GM21576 (cell line): Measurements from ENCODE around the gene CIAO2B.

Experiments used
- ATAC-seq: cut with Tn5 transposase; IDR thresholded peaks from one replicate; pipeline ENCODE4 v1.9.1; 2021; ENCODE audit warnings: mild to moderate bottlenecking, moderate library complexity; ENCODE audit not compliant: unreplicated experiment

CIAO2B gene

GRCh38 chr16:66890799-66891198 is 43.4 kb downstream of the CIAO2B start:
- no peak for ATAC-seq

- ATAC-seq, result no peak
Measured at GRCh38 chr16:66889622-66890021, 44.6 kb downstream of the CIAO2B start.

GRCh38 chr16:66888647-66889615 is 45.3 kb downstream of the CIAO2B start:
- no peak for ATAC-seq

GRCh38 chr16:66886914-66887313 is 47.3 kb downstream of the CIAO2B start:
- no peak for ATAC-seq

- no peak for ATAC-seq
Measured at GRCh38 chr16:66886321-66886720, 47.9 kb downstream of the CIAO2B start.

- no peak for ATAC-seq
Measured at GRCh38 chr16:66885491-66885890, 48.7 kb downstream of the CIAO2B start.

GRCh38 chr16:66882702-66883101 is 51.5 kb downstream of the CIAO2B start:
- no peak for ATAC-seq
